Caco-2 (cell line): ENCODE measurements around the gene PLP2. TPM values are rescaled to one million over a fixed set of nuclear protein-coding genes. Genes with fewer than 3 reads are reported as not detected.

Experiments
- BruUV-seq: library from RNA; stranded (reverse); fragments of 400-500 nt; replicated peaks from 2 replicates; lab custom pipeline; 2021; lab: Mats Ljungman, UMichigan
- CTCF ChIA-PET: fragments of 300-600 bp; sonication (Branson Sonifier 250); formaldehyde crosslinking; loops from one replicate; lab custom pipeline; 2022; ENCODE audit warnings: antibody characterized with exemption; lab: Charles Lee
- POLR2A ChIA-PET: fragments of 300-600 bp; sonication (Branson Sonifier 250); formaldehyde crosslinking; loops from one replicate; lab custom pipeline; 2022; ENCODE audit warnings: antibody characterized with exemption; lab: Charles Lee
- DNase-seq, 2 experiments: peaks; one replicate each; pipeline versions ENCODE4 v3.0.0 to v3.0.0-alpha.2; 2020 to 2022
- H3K27me3 ChIP-seq: replicated peaks from 2 replicates; pipeline ENCODE4 v1.6.0; 2011; ENCODE audit warnings: low read length; ENCODE audit not compliant: control insufficient read depth, insufficient read depth
- H3K36me3 ChIP-seq: 2 replicates; pipeline ENCODE4 v1.5.1; 2011; ENCODE audit warnings: low read length; ENCODE audit not compliant: control insufficient read depth, insufficient read depth
- H3K4me1 ChIP-seq: fragments of 250-450 bp; sonication (Bioruptor Pico); 2 replicates; pipeline ENCODE4 v1.5.1; 2020; ENCODE audit warnings: mild to moderate bottlenecking
- H3K4me3 ChIP-seq: 2 replicates; pipeline ENCODE4 v1.5.1; 2011; ENCODE audit warnings: low read depth, mild to moderate bottlenecking, control low read depth, low read length
- H3K9me3 ChIP-seq: fragments of 250-450 bp; sonication (Bioruptor Pico); 2 replicates; pipeline ENCODE4 v1.5.1; 2020; ENCODE audit warnings: mild to moderate bottlenecking, moderate library complexity
- H3K27ac Mint-ChIP-seq: one replicate; pipeline ENCODE4 v1.8.0; 2022; ENCODE audit warnings: mixed read lengths; ENCODE audit not compliant: unreplicated experiment
- H3K27me3 Mint-ChIP-seq: one replicate; pipeline ENCODE4 v1.8.0; 2022; ENCODE audit warnings: mixed read lengths; ENCODE audit not compliant: insufficient read depth, unreplicated experiment
- H3K36me3 Mint-ChIP-seq: one replicate; pipeline ENCODE4 v1.8.0; 2022; ENCODE audit warnings: mild to moderate bottlenecking, mixed read lengths; ENCODE audit not compliant: insufficient read depth, unreplicated experiment
- H3K4me1 Mint-ChIP-seq: one replicate; pipeline ENCODE4 v1.8.0; 2022; ENCODE audit warnings: low read depth, mixed read lengths; ENCODE audit not compliant: unreplicated experiment
- H3K4me3 Mint-ChIP-seq: one replicate; pipeline ENCODE4 v1.8.0; 2022; ENCODE audit warnings: mild to moderate bottlenecking, moderate library complexity, mixed read lengths; ENCODE audit not compliant: unreplicated experiment
- H3K9me3 Mint-ChIP-seq: one replicate; pipeline ENCODE4 v1.8.0; 2022; ENCODE audit warnings: mixed read lengths; ENCODE audit not compliant: unreplicated experiment
- CTCF ChIP-seq, 2 experiments: fragments of 200-600 bp in 1 of 2; IDR thresholded peaks; 1 replicate in 1 of 2; 2 replicates in 1 of 2; pipeline versions ENCODE4 v1.5.1 to v1.8.0; 2011 to 2022; ENCODE audit warnings: antibody characterized with exemption in 1 of 2, control low read depth in 1 of 2, inconsistent platforms in 1 of 2, low read depth in 1 of 2, low read length in 1 of 2, mild to moderate bottlenecking in 1 of 2, moderate library complexity in 1 of 2; ENCODE audit not compliant: insufficient read depth in 1 of 2, severe bottlenecking in 1 of 2, unreplicated experiment in 1 of 2
- intact Hi-C: fragments of 100-400 bp; cut with micrococcal nuclease; formaldehyde crosslinking; loops from one replicate; pipeline ENCODE4 v1.10.0; 2022; ENCODE audit not compliant: unreplicated experiment
- total RNA-seq: library from RNA; stranded (reverse); gene quantifications from 2 replicates; pipeline ENCODE4 v1.2.3, GENCODE V29; 2022

Gene PLP2
- total RNA-seq, 1 experiment from 2014 or later = 54.2 TPM

- no TSS peak for BruUV-seq
- CTCF ChIA-PET = no interaction called here
Observed at GRCh38 chrX:49212861-49213260, 41.2 kb downstream of the PLP2 start.

GRCh38 chrX:49214416-49214815, 42.7 kb downstream of the PLP2 start:
- Mint-ChIP-seq H3K36me3 (no peaks in the 10 kb centered on the region), H3K4me3 (no peak overlapping the region), H3K9me3 (no peaks in the 10 kb centered on the region), H3K4me1 (no peaks in the 10 kb centered on the region), H3K27me3 (peaks cover 2% of the 10 kb centered on the region), H3K27ac (no peak overlapping the region)
- no peak overlapping the region for H3K4me3 ChIP-seq
- H3K27me3 ChIP-seq = no peaks in the 10 kb centered on the region
- H3K36me3 ChIP-seq = no peaks in the 10 kb centered on the region
- ChIA-PET CTCF (no interaction called here), POLR2A (no interaction called here)
- intact Hi-C loops = no loop called here
- no TSS peak for BruUV-seq
- no peaks in the 10 kb centered on the region for H3K4me1 ChIP-seq
- DNase-seq = no peak
- no peaks in the 10 kb centered on the region for H3K9me3 ChIP-seq
- TF ChIP-seq CTCF (IDR thresholded peaks at IDR 0.05; ENCODE audit: insufficient read depth in 1 of 2, low read depth in 1 of 2, low read length in 1 of 2, severe bottlenecking in 1 of 2, unreplicated experiment in 1 of 2) = no peak

More at GRCh38 chrX:49212861-49213260, 41.2 kb downstream of the PLP2 start:
- Mint-ChIP-seq H3K4me1 (no peaks in the 10 kb centered on the region), H3K27ac (no peak overlapping the region), H3K4me3 (no peak overlapping the region), H3K36me3 (no peaks in the 10 kb centered on the region), H3K27me3 (peaks cover 2% of the 10 kb centered on the region), H3K9me3 (no peaks in the 10 kb centered on the region)
- no peak for TF ChIP-seq CTCF (IDR thresholded peaks at IDR 0.05; ENCODE audit: insufficient read depth in 1 of 2, low read depth in 1 of 2, low read length in 1 of 2, severe bottlenecking in 1 of 2, unreplicated experiment in 1 of 2)
- H3K36me3 ChIP-seq = no peaks in the 10 kb centered on the region
- H3K9me3 ChIP-seq = no peaks in the 10 kb centered on the region
- no peak overlapping the region for H3K4me3 ChIP-seq
- intact Hi-C loops = no loop called here
- H3K4me1 ChIP-seq = no peaks in the 10 kb centered on the region
- no peaks in the 10 kb centered on the region for H3K27me3 ChIP-seq
- DNase-seq = no peak
- POLR2A ChIA-PET = no interaction called here

- Mint-ChIP-seq H3K27me3 (peaks cover 2% of the 10 kb centered on the region), H3K9me3 (no peaks in the 10 kb centered on the region), H3K4me3 (no peak overlapping the region), H3K4me1 (no peaks in the 10 kb centered on the region), H3K36me3 (no peaks in the 10 kb centered on the region), H3K27ac (no peak overlapping the region)
- CTCF ChIA-PET = no interaction called here
- no peak for DNase-seq
- TF ChIP-seq CTCF (IDR thresholded peaks at IDR 0.05; ENCODE audit: insufficient read depth in 1 of 2, low read depth in 1 of 2, low read length in 1 of 2, severe bottlenecking in 1 of 2, unreplicated experiment in 1 of 2) = no peak
- no TSS peak for BruUV-seq
- no peaks in the 10 kb centered on the region for H3K36me3 ChIP-seq
- POLR2A ChIA-PET = no interaction called here
- no peaks in the 10 kb centered on the region for H3K4me1 ChIP-seq
- no peaks in the 10 kb centered on the region for H3K9me3 ChIP-seq
- H3K27me3 ChIP-seq = no peaks in the 10 kb centered on the region
- intact Hi-C loops = no loop called here
- no peak overlapping the region for H3K4me3 ChIP-seq
Observed at GRCh38 chrX:49214996-49215526, 43.4 kb downstream of the PLP2 start.
